Measurements from ENCODE around the gene LRRC57.
A peak's percentile ranks its signal among the peaks of the same experiment; 100 is the strongest.

LRRC57 gene

GRCh38 chr15:42491539-42492225 lies 56.9 kb downstream of the LRRC57 start:
- DNase-seq (ENCODE audit: low spot score): no peak

GRCh38 chr15:42490671-42491538 lies 57.7 kb downstream of the LRRC57 start, which contains the start of gene ZNF106:
TSS of gene ZNF106 (minus strand) at chr15:42491141. CDS start at chr15:42472289, 18,852 bp downstream.
- DNase-seq (ENCODE audit: low spot score): peak; percentile 90

- no peak for DNase-seq (ENCODE audit: low spot score)
Observed at GRCh38 chr15:42490291-42490670, 58.3 kb downstream of the LRRC57 start.

Data from SK-N-DZ (cell line).